B cell (primary cell): ENCODE measurements around the gene DSG1. TPM values are rescaled to one million over a fixed set of nuclear protein-coding genes. Genes with fewer than 3 reads are reported as not detected.

ENCODE experiments used
- ATAC-seq: fragments of 200-7000 bp; cut with Tn5 transposase; one replicate; pipeline ENCODE4 v1.10.0; 2021; ENCODE audit warnings: low read depth, mild to moderate bottlenecking, moderate number of reproducible peaks, moderate library complexity
- CTCF ChIA-PET: fragments of 350-600 bp; sonication (Branson Sonifier 250); formaldehyde crosslinking; loops from one replicate; lab custom pipeline; 2021; ENCODE audit warnings: antibody characterized with exemption, inconsistent platforms; lab: Charles Lee
- POLR2A ChIA-PET: fragments of 350-600 bp; sonication (Branson Sonifier 250); formaldehyde crosslinking; loops from one replicate; lab custom pipeline; 2021; ENCODE audit warnings: antibody characterized with exemption; lab: Charles Lee
- DNase-seq: peaks from one replicate; pipeline ENCODE4 v3.0.0; 2013
- H2AFZ ChIP-seq: 2 replicates; pipeline ENCODE4 v1.6.1; 2012; ENCODE audit warnings: mild to moderate bottlenecking, low read depth, low read length; ENCODE audit not compliant: insufficient read depth, poor library complexity, severe bottlenecking
- H3K27ac ChIP-seq, 2 donors: 1 replicate in 1 of 2; 2 replicates in 1 of 2; pipeline ENCODE4 v1.5.1; 2012 to 2013; ENCODE audit warnings: low read length in 2 of 2, mild to moderate bottlenecking in 2 of 2, moderate library complexity in 1 of 2
- H3K27me3 ChIP-seq, 4 experiments: fragments of 200-600 bp in 1 of 4; sonication (generic) in 1 of 4; replicated peaks in 1 of 4; 1 replicate in 2 of 4; 2 replicates in 2 of 4; pipeline versions ENCODE4 v1.6.1 to v1.7.0; 2013 to 2016; ENCODE audit warnings: low read length in 3 of 4, mild to moderate bottlenecking in 2 of 4, mixed read lengths in 1 of 4, moderate library complexity in 1 of 4; ENCODE audit not compliant: insufficient read depth in 4 of 4, control insufficient read depth in 3 of 4; ENCODE audit errors: control extremely low read depth in 1 of 4
- H3K36me3 ChIP-seq, 2 experiments: replicated peaks in 1 of 2; 1 replicate in 1 of 2; 2 replicates in 1 of 2; pipeline versions ENCODE4 v1.6.1 to v1.7.1; 2013; ENCODE audit warnings: low read length in 1 of 2; ENCODE audit not compliant: insufficient read depth in 2 of 2, control insufficient read depth in 1 of 2; ENCODE audit errors: control extremely low read depth in 1 of 2, extremely low read depth in 1 of 2
- H3K4me1 ChIP-seq, 2 donors: fragments of 200-600 bp in 1 of 2; sonication (generic) in 1 of 2; 1 replicate in 1 of 2; 2 replicates in 1 of 2; pipeline versions ENCODE4 v1.5.1 to v1.6.1; 2013 to 2017; ENCODE audit warnings: low read length in 2 of 2; ENCODE audit not compliant: control insufficient read depth in 2 of 2, insufficient read depth in 2 of 2
- H3K4me2 ChIP-seq: replicated peaks from 2 replicates; pipeline ENCODE3; 2012; ENCODE audit warnings: mild to moderate bottlenecking, low read depth, low read length; ENCODE audit not compliant: poor library complexity, severe bottlenecking
- H3K4me3 ChIP-seq, 5 experiments: fragments of 200-600 bp in 1 of 5; sonication (generic) in 1 of 5; 1 replicate in 3 of 5; 2 replicates in 2 of 5; pipeline versions ENCODE4 v1.5.1 to v1.7.0; 2011 to 2016; ENCODE audit warnings: low read length in 4 of 5, mild to moderate bottlenecking in 4 of 5, low read depth in 2 of 5, control low read depth in 1 of 5, moderate library complexity in 1 of 5; ENCODE audit not compliant: insufficient read depth in 1 of 5; ENCODE audit errors: control extremely low read depth in 1 of 5, extremely low read depth in 1 of 5
- H3K79me2 ChIP-seq: fragments of 200-600 bp; sonication (generic); one replicate; pipeline ENCODE4 v1.6.0; 2016; ENCODE audit warnings: low read length; ENCODE audit not compliant: control insufficient read depth, insufficient read depth
- H3K9ac ChIP-seq: fragments of 200-600 bp; sonication (generic); 2 replicates; pipeline ENCODE4 v1.6.1; 2017; ENCODE audit warnings: mild to moderate bottlenecking, low read length, moderate library complexity
- H3K9me3 ChIP-seq, 3 donors: one replicate each; pipeline versions ENCODE4 v1.6.1 to v1.7.1; 2013; ENCODE audit warnings: low read length in 2 of 3; ENCODE audit not compliant: control insufficient read depth in 2 of 3, insufficient read depth in 1 of 3; ENCODE audit errors: control extremely low read depth in 1 of 3
- H4K20me1 ChIP-seq: 2 replicates; pipeline ENCODE4 v1.6.0; 2012; ENCODE audit warnings: mild to moderate bottlenecking, low read length; ENCODE audit not compliant: insufficient read depth, control insufficient read depth, poor library complexity, severe bottlenecking
- H3K27ac Mint-ChIP-seq: one replicate; pipeline ENCODE4 v1.8.0; 2021; ENCODE audit warnings: mixed read lengths
- H3K27me3 Mint-ChIP-seq: one replicate; pipeline ENCODE4 v1.8.0; 2021; ENCODE audit warnings: mixed read lengths
- H3K4me1 Mint-ChIP-seq: one replicate; pipeline ENCODE4 v1.8.0; 2021; ENCODE audit warnings: mixed read lengths
- H3K4me3 Mint-ChIP-seq: one replicate; pipeline ENCODE4 v1.8.0; 2021; ENCODE audit warnings: mixed read lengths
- H3K9me3 Mint-ChIP-seq: one replicate; pipeline ENCODE4 v1.8.0; 2022; ENCODE audit warnings: mixed read lengths; ENCODE audit not compliant: insufficient read depth
- CTCF ChIP-seq: fragments of 200-600 bp; IDR thresholded peaks from one replicate; pipeline ENCODE4 v1.8.0; 2022; ENCODE audit warnings: antibody characterized with exemption, mild to moderate bottlenecking
- EZH2 ChIP-seq: IDR thresholded peaks from 2 replicates; pipeline ENCODE4 v1.6.1; 2012; ENCODE audit warnings: borderline replicate concordance, low read depth, mild to moderate bottlenecking, moderate library complexity, low read length; ENCODE audit not compliant: insufficient read depth, poor library complexity, severe bottlenecking
- WGBS: methylation state at CpG from one replicate; pipeline ENCODE4 v1.1.5; 2013; ENCODE audit warnings: missing lambda C conversion rate; ENCODE audit not compliant: insufficient coverage; 5-methylcytosine and 5-hydroxymethylcytosine counted together
- intact Hi-C: fragments of 100-400 bp; cut with micrococcal nuclease; formaldehyde crosslinking; loops from one replicate; pipeline ENCODE4 v1.10.0; 2022
- polyA plus RNA-seq: library from polyadenylated mRNA; depleted of rRNA; stranded (reverse); fragments of >200 nt; gene quantifications from 2 replicates; pipeline ENCODE4 v1.2.3, GENCODE V29; 2012
- total RNA-seq, 2 donors: library from RNA; stranded (reverse); fragments of 120-200 nt in 1 of 2; gene quantifications; 1 replicate in 1 of 2; 2 replicates in 1 of 2; pipeline versions ENCODE4 v1.2.3 to v1.2.4, GENCODE V29; 2013 to 2022

Gene DSG1
- total and polyA plus RNA-seq, 2 donors (not counting 1 experiment from before 2014, with no cell fraction given): not detected

GRCh38 chr18:31393286-31393685 is 75.3 kb downstream of the DSG1 start:
- no peaks in the 10 kb centered on the region for H3K79me2 ChIP-seq
- DNase-seq (no peak), ATAC-seq (no peak)
- TF ChIP-seq EZH2 (no peak), CTCF (no peak)
- no CpG with 5 or more reads among the region's 3 CpGs for WGBS
- H3K36me3 ChIP-seq: no peaks in the 10 kb centered on the region
- H3K27ac ChIP-seq: no peak overlapping the region
- H3K9ac ChIP-seq: no peak overlapping the region
- Mint-ChIP-seq H3K4me1 (no peaks in the 10 kb centered on the region), H3K9me3 (no peaks in the 10 kb centered on the region), H3K4me3 (no peak overlapping the region), H3K27me3 (no peaks in the 10 kb centered on the region), H3K27ac (no peak overlapping the region)
- H4K20me1 ChIP-seq: no peaks in the 10 kb centered on the region
- intact Hi-C loops: no loop called here
- no peak overlapping the region for H3K4me2 ChIP-seq
- no peaks in the 10 kb centered on the region for H3K27me3 ChIP-seq
- ChIA-PET CTCF (no interaction called here), POLR2A (no interaction called here)
- H2AFZ ChIP-seq: no peak overlapping the region
- H3K9me3 ChIP-seq: no peaks in the 10 kb centered on the region
- H3K4me1 ChIP-seq: no peaks in the 10 kb centered on the region
- H3K4me3 ChIP-seq: no peak overlapping the region

- DNase-seq (no peak), ATAC-seq (no peak)
- Mint-ChIP-seq H3K4me1 (no peaks in the 10 kb centered on the region), H3K27ac (no peak overlapping the region), H3K9me3 (no peaks in the 10 kb centered on the region), H3K27me3 (no peaks in the 10 kb centered on the region), H3K4me3 (no peak overlapping the region)
- Histone ChIP-seq H3K36me3 (no peaks in the 10 kb centered on the region), H2AFZ (no peak overlapping the region), H4K20me1 (no peaks in the 10 kb centered on the region), H3K9ac (no peak overlapping the region), H3K9me3 (no peaks in the 10 kb centered on the region), H3K27ac (no peak overlapping the region), H3K4me3 (no peak overlapping the region), H3K4me1 (no peaks in the 10 kb centered on the region), H3K4me2 (no peak overlapping the region), H3K79me2 (no peaks in the 10 kb centered on the region), H3K27me3 (no peaks in the 10 kb centered on the region)
- intact Hi-C loops: no loop called here
- POLR2A ChIA-PET: no interaction called here
- no peak for TF ChIP-seq CTCF
- no peak for TF ChIP-seq EZH2
- 83% methylated on average over 4 of the region's 6 CpGs for WGBS
- CTCF ChIA-PET: no interaction called here
Observed at GRCh38 chr18:31396796-31397612, 79.0 kb downstream of the DSG1 start.
